OCI-LY7 (cell line): Measurements from ENCODE around the gene BARX1. TPM values are rescaled to one million over a fixed set of nuclear protein-coding genes. Genes with fewer than 3 reads are reported as not detected.

Source experiments
- BruUV-seq: library from RNA; stranded (reverse); fragments of 400-500 nt; replicated peaks from 2 replicates; lab custom pipeline; 2021; lab: Mats Ljungman, UMichigan
- CTCF ChIA-PET: fragments of 300-600 bp; sonication (Branson Sonifier 250); formaldehyde crosslinking; loops from one replicate; lab custom pipeline; 2022; ENCODE audit warnings: antibody characterized with exemption; ENCODE audit not compliant: unreplicated experiment; lab: Charles Lee
- POLR2A ChIA-PET: fragments of 300-600 bp; sonication (Branson Sonifier 250); formaldehyde crosslinking; loops from one replicate; lab custom pipeline; 2022; ENCODE audit warnings: antibody characterized with exemption; lab: Charles Lee
- DNase-seq: peaks from one replicate; pipeline ENCODE4 v3.0.0-alpha.2; 2015; ENCODE audit warnings: low spot score
- H2AFZ ChIP-seq: fragments of 200-600 bp; sonication (generic), shearing (Covaris generic); 2 replicates; pipeline ENCODE4 v1.6.1; 2014; ENCODE audit warnings: mild to moderate bottlenecking, antibody characterized with exemption, low read length, moderate library complexity
- H3K27ac ChIP-seq: fragments of 200-600 bp; sonication (generic); 2 replicates; pipeline ENCODE4 v1.5.1; 2014; ENCODE audit warnings: mixed run types, low read depth, mild to moderate bottlenecking, moderate library complexity, low read length, inconsistent platforms; ENCODE audit not compliant: poor library complexity, severe bottlenecking
- H3K36me3 ChIP-seq: fragments of 200-600 bp; sonication (generic); 2 replicates; pipeline ENCODE4 v1.6.1; 2014; ENCODE audit warnings: mild to moderate bottlenecking, antibody characterized with exemption, low read length, moderate library complexity, mixed read lengths; ENCODE audit not compliant: insufficient read depth
- H3K4me1 ChIP-seq: fragments of 200-600 bp; sonication (generic); 2 replicates; pipeline ENCODE4 v1.5.1; 2014; ENCODE audit warnings: mild to moderate bottlenecking, low read length; ENCODE audit not compliant: insufficient read depth, poor library complexity, severe bottlenecking
- H3K4me2 ChIP-seq: fragments of 200-600 bp; sonication (generic); 2 replicates; pipeline ENCODE4 v1.6.1; 2014; ENCODE audit warnings: mild to moderate bottlenecking, low read length
- H3K4me3 ChIP-seq: fragments of 200-600 bp; sonication (generic); 2 replicates; pipeline ENCODE4 v1.5.1; 2014; ENCODE audit warnings: mild to moderate bottlenecking, low read depth, low read length; ENCODE audit not compliant: poor library complexity, severe bottlenecking
- H3K79me2 ChIP-seq: fragments of 200-600 bp; sonication (generic); 2 replicates; pipeline ENCODE4 v1.6.1; 2016; ENCODE audit warnings: low read depth, mild to moderate bottlenecking, low read length, moderate library complexity, mixed read lengths; ENCODE audit not compliant: insufficient read depth
- H3K9me2 ChIP-seq: fragments of 200-600 bp; sonication (generic); 2 replicates; pipeline ENCODE4 v1.6.1; 2016; ENCODE audit warnings: mild to moderate bottlenecking, low read length, mixed read lengths; ENCODE audit not compliant: insufficient read depth
- H3K9me3 ChIP-seq: fragments of 200-600 bp; sonication (generic); 2 replicates; pipeline ENCODE4 v1.6.1; 2014; ENCODE audit warnings: mild to moderate bottlenecking, mixed run types, low read length, mixed read lengths
- H4K20me1 ChIP-seq: fragments of 200-600 bp; sonication (generic); 2 replicates; pipeline ENCODE4 v1.6.1; 2014; ENCODE audit warnings: mild to moderate bottlenecking, antibody characterized with exemption, low read length, moderate library complexity, mixed read lengths; ENCODE audit not compliant: insufficient read depth
- CTCF ChIP-seq: fragments of 200-600 bp; sonication (generic); conservative IDR thresholded peaks from 2 replicates; pipeline ENCODE4 v1.5.1; 2014; ENCODE audit warnings: mild to moderate bottlenecking, antibody characterized with exemption, low read length, moderate library complexity, mixed read lengths
- EZH2phosphoT487 ChIP-seq: fragments of 200-600 bp; sonication (generic); IDR thresholded peaks from 2 replicates; pipeline ENCODE4 v1.6.1; 2018; ENCODE audit warnings: low read depth, borderline replicate concordance, mild to moderate bottlenecking, mixed run types, antibody characterized with exemption, low read length, moderate library complexity, mixed read lengths
- intact Hi-C: fragments of 100-400 bp; cut with micrococcal nuclease; formaldehyde crosslinking; loops from one replicate; pipeline ENCODE4 v1.10.0; 2022; ENCODE audit not compliant: unreplicated experiment
- total RNA-seq, 2 experiments: library from RNA; depleted of rRNA in 1 of 2; stranded (reverse); fragments of >200 nt in 1 of 2; shearing (Covaris generic) in 1 of 2; gene quantifications; 2 replicates each; pipeline ENCODE4 v1.2.3, GENCODE V29; 2014 to 2022

BARX1 gene
- total RNA-seq, 2 experiments from 2014 or later: not detected

GRCh38 chr9:93945400-93946337 lies 9.5 kb downstream of the BARX1 start:
- POLR2A ChIA-PET: no interaction called here
- Histone ChIP-seq H3K9me2 (no peaks in the 10 kb centered on the region), H3K79me2 (no peaks in the 10 kb centered on the region), H3K4me1 (no peaks in the 10 kb centered on the region), H3K27ac (no peak overlapping the region), H3K4me3 (no peak overlapping the region), H2AFZ (no peak overlapping the region), H3K36me3 (no peaks in the 10 kb centered on the region), H3K4me2 (0 out of 2 replicates have a peak overlapping the region, but pooled peaks have one; percentile 3), H3K9me3 (no peaks in the 10 kb centered on the region), H4K20me1 (no peaks in the 10 kb centered on the region)
- no TSS peak for BruUV-seq
- TF ChIP-seq CTCF: no peak
- no peak for TF ChIP-seq EZH2phosphoT487
- CTCF ChIA-PET: no interaction called here
- DNase-seq: no peak
- intact Hi-C loops: no loop called here

- no peak overlapping the region for H3K4me2 ChIP-seq
- no peak for DNase-seq
- intact Hi-C loops: no loop called here
- H3K9me3 ChIP-seq: no peaks in the 10 kb centered on the region
- no peak overlapping the region for H3K27ac ChIP-seq
- H2AFZ ChIP-seq: no peak overlapping the region
- no peak overlapping the region for H3K4me3 ChIP-seq
- no peak for TF ChIP-seq CTCF
- no peak for TF ChIP-seq EZH2phosphoT487
- CTCF ChIA-PET: no interaction called here
- no peaks in the 10 kb centered on the region for H3K36me3 ChIP-seq
- no peaks in the 10 kb centered on the region for H3K4me1 ChIP-seq
- H3K9me2 ChIP-seq: no peaks in the 10 kb centered on the region
- no peaks in the 10 kb centered on the region for H3K79me2 ChIP-seq
- H4K20me1 ChIP-seq: no peaks in the 10 kb centered on the region
- POLR2A ChIA-PET: no interaction called here
- BruUV-seq: no TSS peak
These were observed 11.1 kb downstream of the BARX1 start for GRCh38 chr9:93944011-93944410.

GRCh38 chr9:93942161-93942560 lies 13.0 kb downstream of the BARX1 start:
- Histone ChIP-seq H3K27ac (no peak overlapping the region), H2AFZ (no peak overlapping the region), H3K4me2 (no peak overlapping the region), H3K36me3 (no peaks in the 10 kb centered on the region), H3K4me3 (no peak overlapping the region), H3K79me2 (no peaks in the 10 kb centered on the region), H3K9me3 (no peaks in the 10 kb centered on the region), H3K4me1 (no peaks in the 10 kb centered on the region), H3K9me2 (no peaks in the 10 kb centered on the region), H4K20me1 (no peaks in the 10 kb centered on the region)
- ChIA-PET CTCF (no interaction called here), POLR2A (no interaction called here)
- TF ChIP-seq EZH2phosphoT487 (no peak), CTCF (no peak)
- BruUV-seq: no TSS peak
- no peak for DNase-seq
- intact Hi-C loops: no loop called here
